GM18508 (cell line): ENCODE measurements around the gene MTUS2.

Source experiments
- ATAC-seq: cut with Tn5 transposase; IDR thresholded peaks from one replicate; pipeline ENCODE4 v1.9.1; 2021; ENCODE audit warnings: moderate number of reproducible peaks; ENCODE audit not compliant: insufficient read depth, unreplicated experiment

MTUS2 gene

DNA sequence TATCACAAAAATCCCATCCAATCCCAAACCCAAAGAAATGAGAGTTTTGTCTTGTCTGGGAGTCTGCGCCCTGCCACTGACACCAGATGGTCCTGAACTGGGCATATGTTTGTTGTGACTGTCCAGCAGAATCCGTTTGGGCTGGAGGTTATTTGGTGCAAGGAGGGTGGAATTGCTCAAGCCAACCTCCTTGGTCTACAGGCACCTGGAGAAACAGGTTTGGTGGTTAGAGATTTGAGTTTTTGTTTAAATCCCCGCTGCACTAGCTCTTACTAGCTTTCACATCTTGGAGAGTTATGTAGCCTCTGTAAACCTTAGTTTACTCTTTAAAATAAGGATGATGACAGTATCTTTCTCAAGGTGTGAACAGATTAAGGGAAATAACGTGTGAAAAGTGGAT lies 673.7 kb downstream of the MTUS2 start:
- no peak for ATAC-seq

DNA sequence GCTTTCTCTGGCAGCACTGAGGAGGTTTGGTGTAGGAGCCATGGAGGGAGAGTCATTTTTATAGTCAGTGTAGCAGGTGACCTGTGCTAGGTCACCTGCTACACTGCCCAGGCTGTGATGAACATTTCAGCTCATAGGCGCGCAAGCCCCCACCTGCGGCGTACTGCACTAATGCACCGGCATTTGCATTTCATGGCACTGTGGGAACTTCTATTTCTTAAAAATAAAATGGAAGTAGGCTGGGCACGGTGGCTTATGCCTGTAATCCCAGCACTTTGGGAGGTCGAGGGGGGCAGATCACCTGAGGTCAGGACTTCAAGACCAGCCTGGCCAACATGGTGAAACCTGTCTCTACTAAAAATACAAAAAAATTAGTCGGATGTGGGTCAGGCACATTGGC lies 674.4 kb downstream of the MTUS2 start:
- no peak for ATAC-seq

DNA sequence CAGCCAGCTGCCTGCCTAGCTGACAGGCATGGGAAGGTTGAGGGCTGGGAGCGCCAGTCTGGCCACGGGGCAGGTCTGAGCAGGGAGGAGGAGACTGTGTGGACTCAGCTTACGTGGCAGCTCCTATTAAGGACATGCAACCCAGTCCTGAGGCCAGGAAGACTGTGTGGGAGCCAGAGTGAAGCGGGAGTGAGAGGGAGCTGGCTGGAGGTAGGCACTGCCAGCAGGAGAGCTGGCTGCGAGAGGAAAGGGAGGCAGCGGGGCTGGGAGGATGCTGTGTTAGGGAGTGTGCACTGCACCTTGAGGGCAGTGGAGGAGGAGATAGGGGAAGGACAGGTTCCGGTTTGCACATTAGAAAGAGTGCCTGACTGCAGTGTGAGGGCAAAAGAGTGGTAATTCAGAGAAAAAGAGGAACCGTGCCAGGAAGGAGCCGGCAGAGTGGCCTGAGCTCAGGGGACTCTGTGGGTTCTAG lies 676.1 kb downstream of the MTUS2 start:
- ATAC-seq: no peak

DNA sequence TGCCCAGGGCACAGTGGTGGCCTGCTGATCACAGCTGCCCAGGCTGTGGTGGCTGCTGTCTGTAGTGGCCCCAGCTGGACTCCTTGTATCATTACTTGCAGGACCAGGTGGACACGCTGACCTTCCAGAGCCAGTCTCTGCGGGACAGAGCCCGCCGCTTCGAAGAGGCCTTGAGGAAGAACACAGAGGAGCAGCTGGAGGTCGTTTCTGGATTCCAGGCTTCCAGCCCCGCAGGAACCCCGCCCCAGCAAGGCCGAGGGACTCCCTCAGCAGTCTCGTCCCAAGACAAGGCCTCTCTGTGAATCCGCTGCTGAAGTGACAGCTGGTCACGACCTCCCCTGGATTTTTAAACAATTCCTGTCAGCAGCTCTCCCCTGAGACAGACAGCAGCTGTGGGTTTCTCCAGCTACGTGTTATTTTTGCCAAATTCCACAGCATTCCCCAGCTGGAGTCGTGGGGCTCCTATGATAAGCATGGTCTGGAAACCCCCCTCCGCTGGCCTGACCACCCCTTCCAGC lies 677.1 kb downstream of the MTUS2 start:
- no peak for ATAC-seq

DNA sequence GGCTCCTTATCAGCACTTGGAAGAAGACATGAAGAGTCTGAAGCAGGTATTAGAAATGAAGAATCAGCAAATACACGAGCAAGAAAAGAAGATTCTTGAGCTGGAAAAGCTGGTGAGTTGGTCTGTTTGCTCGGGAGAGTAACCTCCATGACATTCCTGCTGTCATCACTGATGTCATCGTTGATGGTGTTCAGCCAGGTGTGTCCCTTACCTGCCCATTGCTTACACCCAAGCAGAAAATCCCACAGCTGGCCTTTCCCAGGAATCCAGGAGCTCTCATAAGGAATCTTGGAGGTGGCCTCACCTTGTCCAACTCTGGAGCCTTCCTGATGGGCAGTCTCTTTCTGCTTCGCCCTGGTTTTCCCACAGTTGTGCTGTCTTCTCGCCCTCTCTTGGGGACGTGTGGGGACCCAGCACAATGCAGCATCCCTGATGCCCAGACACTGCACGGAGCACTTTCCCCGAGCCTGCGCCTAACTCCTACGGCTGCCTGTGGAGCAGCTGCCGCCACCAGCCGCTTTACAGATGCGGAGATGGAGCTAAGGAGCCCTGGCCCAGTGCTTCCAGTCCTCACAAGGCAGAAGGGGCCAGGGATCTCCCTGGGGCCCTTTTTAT lies 678.4 kb downstream of the MTUS2 start:
- no peak for ATAC-seq

DNA sequence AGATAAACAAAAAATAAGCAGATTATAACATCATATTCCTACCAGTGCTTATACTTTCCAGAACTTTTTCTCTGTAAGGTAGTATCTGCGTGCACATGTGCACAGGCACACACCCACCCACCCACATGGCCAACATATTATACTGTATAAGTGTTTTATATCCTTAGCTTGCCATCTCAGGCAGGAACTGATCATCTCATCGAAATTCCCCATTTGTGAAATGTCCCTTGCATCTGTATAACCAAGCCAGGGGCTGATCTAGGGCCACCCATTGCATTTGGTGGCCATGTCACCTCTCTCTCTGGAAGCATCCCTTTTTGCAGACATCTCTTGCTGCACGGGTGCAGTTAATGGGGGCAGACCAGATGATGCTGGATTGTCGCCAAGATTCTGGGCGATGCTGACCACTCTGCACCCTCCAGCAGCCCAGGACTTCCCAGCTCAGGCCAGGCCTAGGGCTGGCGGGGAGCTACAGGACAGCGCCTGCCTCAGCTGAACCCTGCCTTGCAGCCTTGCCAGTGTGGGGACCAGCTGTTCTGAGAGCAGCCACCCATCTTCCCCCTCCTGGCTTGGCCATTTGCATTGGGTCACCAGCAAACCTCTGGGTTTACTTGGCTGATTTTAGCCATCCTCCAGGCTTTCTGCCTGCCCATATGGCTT lies 679.5 kb downstream of the MTUS2 start:
- no peak for ATAC-seq

DNA sequence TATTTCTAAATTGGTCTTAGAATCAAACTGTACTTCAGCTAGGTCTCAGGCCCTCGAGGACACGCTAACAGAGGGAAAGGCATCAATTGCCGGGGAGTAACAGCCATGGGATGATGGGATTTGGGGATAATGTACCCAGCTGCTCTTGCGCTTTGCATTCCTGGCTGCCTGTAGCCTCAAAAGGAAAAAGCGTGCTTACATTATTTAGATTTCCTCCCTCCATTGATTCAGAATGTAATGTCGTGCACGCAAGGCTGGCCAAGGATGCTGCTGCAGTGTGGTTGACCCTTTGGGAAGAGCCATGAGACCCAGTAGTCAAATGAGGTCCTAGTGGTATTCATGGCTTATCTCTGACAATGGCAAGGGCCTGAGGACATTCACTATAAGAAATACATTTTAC lies 680.2 kb downstream of the MTUS2 start:
- ATAC-seq: no peak

DNA sequence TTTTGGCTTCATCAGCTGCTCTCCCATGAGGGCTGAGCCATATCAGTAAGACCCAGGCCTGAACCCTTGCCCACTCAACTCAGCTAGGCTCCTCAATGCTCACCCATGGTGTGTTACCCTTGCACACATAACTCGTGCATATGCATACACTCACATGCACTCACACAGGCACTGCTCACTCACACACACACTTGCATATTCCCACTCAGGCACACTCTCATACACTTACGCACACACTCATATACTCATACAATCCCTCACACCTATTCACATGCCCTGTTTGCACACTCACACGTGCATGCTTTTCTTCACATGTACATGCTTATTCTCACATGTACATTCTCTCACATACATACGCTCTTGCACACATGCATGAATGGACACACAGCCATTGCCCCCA lies 681.5 kb downstream of the MTUS2 start:
- ATAC-seq: no peak

DNA sequence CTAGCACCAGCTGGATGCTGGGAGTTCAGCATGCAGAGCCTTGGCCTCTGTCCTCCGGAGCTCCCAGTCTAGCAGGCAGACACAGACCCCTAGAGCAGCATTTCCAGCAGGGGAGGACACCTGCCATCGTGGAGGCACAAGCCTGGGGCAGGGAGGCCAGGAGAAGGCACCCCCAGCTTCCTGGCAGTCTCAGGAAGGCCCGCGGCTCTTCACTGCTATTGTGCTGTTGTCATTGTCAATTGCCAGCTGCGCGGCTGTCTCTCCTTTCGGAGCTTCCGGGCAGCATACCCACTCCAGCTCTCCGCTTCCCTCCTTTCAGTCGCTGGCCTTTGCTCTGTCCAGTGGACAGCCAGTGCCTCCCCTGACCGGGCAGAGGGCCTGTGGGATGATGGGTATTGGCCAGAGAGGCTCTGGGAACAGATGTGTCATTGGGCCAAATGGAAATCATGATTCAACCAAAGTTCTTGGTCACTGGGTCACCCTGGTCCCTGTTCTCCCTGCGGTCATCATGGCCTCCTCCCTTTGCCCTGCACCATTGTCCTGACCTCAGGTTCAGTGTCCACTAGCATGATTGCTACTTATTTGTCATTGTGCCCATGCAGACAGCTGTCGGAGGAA lies 682.4 kb downstream of the MTUS2 start:
- no peak for ATAC-seq

DNA sequence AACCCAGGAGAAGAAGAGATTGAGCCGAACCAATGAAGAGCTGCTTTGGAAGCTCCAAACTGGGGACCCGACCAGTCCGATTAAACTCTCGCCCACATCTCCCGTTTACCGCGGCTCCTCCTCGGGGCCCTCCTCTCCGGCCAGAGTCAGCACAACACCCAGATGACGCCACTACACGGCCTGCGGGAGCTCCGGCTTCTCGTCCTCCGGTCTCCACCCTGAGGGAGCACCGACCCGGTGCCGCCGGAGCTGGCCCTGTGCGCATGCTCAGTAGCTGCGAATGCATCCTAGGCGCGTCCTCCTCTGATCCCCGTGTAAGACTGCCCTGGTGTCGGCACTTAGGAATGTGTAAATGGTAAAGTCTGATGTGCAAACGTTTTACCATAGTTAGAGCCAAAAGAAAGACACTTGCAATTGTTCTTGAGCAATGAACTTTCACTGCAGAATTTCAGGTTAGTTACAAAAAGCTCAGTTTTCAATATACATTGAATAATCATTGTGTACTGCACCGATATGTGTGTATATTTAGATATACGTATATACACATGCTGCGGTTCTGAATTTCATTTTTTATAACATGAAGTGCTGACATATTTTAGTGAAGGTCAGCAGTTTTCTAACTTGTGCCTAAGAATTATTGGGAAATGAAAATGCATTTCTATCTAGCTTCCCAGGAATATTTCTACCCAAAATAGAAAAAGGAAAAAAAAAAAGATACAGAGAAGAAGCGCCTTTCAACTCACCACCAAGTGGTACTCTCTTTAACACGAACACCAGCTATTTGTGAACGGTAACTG lies 683.1 kb downstream of the MTUS2 start:
- ATAC-seq: no peak

DNA sequence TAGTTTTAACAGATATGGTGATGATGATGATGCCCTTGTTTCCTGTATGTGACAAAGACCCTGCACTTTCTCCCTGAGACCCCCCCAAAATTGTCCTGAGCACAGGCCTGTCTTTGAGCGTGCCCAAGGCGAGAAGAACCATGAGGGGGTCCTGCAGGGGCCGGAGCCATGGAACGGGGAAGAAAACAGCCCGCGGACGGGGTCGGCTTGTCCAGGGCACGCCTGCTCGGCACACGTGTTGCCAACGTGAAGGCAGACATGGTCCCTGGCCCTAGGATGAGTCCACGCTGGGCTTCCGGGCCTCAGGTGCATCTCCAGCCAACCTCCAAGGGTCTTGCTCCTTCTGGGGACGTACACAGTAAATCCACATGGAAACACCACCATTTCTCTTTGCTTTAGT lies 684.6 kb downstream of the MTUS2 start:
- no peak for ATAC-seq

DNA sequence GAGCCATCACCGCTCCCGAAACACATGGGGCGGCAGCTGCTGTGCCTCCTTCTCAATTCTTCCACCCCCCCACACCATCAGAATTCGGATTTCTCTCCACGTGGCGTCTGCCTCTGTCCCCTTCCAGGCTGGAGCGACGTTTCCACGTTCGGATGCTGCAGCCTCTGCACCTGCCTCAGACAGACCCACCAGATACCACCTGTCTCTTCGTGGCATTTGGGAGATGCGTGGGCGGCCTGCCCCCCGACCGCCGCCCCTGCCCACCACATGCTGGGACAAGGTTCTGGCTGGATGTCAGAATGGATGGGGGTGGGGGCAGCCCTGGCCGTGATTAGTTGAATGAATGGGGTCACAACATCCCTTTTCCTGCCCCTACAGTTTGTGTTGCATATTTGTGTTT lies 685.4 kb downstream of the MTUS2 start:
- ATAC-seq: no peak

DNA sequence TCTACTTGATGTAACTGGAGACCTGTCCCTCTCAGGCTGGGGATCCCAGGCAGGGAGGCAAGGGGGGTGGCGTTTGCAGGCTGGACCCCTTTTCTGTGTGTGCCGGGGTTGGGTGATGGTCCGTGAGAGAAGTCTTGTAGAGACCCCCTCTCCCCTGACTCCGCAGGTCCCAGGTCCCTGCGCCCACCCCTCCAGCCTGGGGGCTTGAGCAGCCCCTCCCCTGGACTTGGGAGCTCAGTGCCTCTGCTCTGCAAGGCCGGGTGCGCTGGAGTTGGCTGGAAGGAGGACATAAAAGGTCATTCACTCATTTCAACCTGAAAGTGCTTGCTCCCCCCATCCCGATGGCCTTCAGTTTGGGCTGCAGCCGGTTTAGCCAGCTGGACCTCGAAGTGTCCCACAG lies 685.8 kb downstream of the MTUS2 start:
- ATAC-seq: no peak

DNA sequence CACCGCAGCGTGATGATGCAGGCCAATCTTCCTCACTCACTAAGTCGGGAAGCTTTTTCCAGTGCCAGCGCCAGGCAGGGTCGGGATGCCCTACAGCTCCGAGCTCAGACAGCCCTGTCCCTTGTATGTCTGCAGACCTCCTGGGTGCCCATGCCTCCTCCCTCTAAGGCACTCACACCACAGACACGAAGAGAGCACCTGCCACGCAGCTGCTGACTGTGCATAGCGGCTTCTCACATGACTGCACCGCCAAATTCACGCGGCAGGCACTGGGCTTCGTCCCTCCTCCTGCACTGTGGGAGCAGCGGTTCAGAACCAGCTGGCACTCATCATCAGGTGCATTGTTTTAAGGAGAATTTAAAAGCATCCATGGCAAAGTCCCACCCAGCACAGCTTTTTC lies 687.2 kb downstream of the MTUS2 start:
- ATAC-seq: no peak

DNA sequence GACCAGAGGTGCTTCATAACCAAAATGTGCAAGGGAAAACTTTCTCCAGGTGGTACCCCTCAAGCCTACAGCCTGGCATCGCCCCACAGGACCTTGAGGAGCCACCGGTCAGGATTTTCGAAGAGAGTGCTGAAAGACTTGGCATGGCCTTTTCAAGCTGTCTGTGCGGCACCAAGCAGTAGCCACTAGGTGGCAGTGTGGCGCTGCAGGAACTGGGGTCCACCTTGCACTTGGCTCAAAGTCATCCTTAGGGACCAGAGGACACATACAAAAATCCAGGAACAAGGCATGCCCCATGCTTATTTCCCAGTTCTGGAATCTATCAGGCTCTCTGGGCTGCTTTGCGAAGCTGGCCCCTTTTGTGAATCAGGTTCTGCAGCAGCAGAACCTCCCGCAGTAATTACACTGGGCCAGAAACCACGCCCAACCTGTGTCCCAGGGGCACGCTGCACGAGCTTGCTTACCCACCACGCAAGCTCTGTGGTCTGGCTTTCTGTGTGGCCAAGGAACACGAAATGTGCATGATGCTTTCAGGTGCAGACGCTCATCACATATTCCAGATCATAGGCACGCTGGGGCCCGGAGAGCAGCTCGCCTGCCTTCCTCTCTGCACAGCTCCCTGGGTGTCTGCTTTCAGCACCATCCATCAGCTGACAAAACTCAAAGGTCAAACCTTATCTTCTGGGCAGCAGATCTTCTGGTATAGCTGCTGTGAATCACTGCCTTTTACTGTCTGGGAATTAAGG lies 688.2 kb downstream of the MTUS2 start:
- no peak for ATAC-seq

DNA sequence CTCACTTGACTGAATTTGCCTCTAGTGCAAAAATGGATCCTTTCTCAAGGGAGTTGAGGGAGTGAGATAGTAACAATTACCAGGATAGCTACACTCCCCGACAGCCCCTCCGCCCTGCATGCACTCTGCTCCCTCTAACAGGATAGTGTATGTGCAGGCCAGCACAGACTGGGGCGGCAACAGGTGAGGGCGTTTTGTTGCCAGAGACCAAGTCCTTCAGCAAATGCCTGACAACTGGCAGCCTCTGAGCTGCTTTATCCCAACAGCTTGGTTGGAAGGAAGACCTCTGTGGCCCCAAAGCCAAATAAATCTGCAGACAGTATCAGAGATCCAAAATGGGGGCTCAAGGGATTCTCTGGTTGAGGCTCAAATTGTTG lies 688.7 kb downstream of the MTUS2 start:
- no peak for ATAC-seq

DNA sequence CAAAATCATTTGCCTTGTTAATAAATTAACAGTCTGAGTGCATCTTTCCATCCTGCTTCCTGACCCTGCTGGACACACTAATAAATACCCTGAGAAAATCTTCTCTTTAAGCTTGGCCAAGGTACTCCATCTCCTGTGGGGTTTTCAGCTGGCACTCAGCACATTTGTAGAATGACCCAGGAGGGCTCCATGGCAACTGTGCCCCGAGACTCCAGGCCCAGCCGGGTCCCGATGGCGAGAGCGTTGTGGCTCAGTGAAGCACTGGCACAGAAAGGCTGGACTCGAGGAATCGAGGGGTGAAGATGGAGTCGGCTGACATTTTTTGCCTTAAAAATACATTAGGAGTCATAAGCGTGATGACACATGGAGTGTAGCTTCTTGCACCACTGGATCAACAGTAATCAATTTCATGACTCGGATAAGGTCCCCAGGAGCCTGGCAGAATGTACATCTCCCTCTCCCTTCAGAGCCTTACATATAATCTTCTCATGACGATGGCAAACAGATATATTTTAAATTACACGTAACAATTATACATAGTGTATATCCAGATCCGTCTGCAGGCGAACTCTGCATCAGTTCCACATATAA lies 690.0 kb downstream of the MTUS2 start:
- ATAC-seq: no peak

DNA sequence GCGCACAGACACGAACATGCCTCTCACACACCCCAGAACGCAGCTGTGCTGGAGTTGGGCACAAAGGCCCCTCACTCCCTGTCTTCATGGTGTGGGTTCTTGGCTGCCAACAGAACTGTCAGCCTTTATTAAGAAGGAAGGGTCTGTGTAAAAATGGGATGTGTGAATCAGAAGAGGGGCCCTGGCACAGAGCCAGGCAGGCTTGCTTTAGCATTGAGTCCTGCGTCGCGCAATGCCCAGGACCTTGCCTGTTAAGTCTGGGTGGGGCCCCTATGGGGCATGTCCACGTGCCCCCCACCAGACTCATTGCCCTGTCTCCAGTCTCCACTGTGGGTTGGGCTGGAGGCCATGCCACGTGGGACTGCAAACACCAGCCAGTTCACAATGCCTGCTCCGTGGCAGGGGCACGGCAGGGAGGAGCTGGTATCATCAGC lies 690.5 kb downstream of the MTUS2 start:
- no peak for ATAC-seq

DNA sequence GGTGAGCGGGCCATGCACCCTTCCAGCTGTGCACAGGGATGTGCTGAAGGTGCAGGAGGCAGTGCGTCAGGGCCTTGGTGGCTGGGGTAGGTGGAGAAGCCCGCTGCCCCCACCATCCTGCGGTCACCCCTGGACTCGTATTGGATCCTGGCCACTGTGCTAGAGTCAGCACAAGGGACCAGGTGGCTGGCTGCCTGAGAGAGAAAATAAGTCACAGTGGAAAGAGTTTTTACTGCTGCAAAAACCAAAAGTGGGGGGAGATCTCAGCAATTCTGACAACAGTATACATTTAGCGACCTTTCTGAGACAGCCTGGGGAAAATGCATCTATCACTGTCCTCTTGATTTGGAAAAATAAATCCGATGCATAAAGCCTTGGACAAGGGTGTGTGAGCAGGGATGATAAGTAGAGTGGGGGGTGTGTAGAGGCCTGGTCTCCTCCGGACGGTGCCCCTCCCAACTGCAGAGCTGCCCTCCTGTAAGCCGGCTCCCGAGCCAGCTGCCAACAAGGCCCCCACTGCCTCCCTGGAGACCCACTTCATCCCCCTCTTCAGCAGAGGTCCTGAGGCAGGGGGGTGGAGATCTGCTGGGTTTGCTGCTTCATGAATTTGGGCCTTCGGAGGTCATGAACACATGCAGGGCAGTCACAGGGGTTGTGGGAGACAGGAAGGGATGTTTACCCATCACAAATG lies 691.1 kb downstream of the MTUS2 start:
- ATAC-seq: no peak
